HUES64 (cell line): ENCODE results near the gene PPIL4.

Source experiments
- H3K27ac ChIP-seq: 2 replicates; pipeline ENCODE4 v1.7.0; 2013; ENCODE audit warnings: low read depth, low read length, inconsistent platforms
- H3K27me3 ChIP-seq: 2 replicates; pipeline ENCODE4 v1.6.1; 2013; ENCODE audit warnings: mild to moderate bottlenecking, low read length; ENCODE audit not compliant: insufficient read depth
- H3K36me3 ChIP-seq: 2 replicates; pipeline ENCODE4 v1.6.1; 2013; ENCODE audit warnings: mild to moderate bottlenecking, low read length; ENCODE audit not compliant: insufficient read depth
- H3K4me1 ChIP-seq: 2 replicates; pipeline ENCODE4 v1.6.1; 2013; ENCODE audit warnings: mild to moderate bottlenecking, low read length, moderate library complexity; ENCODE audit not compliant: insufficient read depth
- H3K4me3 ChIP-seq: 2 replicates; pipeline ENCODE4 v1.5.1; 2013; ENCODE audit warnings: mild to moderate bottlenecking, low read length, moderate library complexity
- H3K9ac ChIP-seq: 2 replicates; pipeline ENCODE4 v1.6.1; 2013; ENCODE audit warnings: mild to moderate bottlenecking, low read depth, low read length
- H3K9me3 ChIP-seq: 2 replicates; pipeline ENCODE4 v1.6.1; 2013; ENCODE audit warnings: low read depth, low read length; ENCODE audit not compliant: insufficient read depth
- WGBS: fragments of 150-250, 120-280 bp; methylation state at CpG from one replicate; pipeline ENCODE4 v1.1.7; 2013; ENCODE audit warnings: missing lambda C conversion rate; 5-methylcytosine and 5-hydroxymethylcytosine counted together

Gene PPIL4

DNA sequence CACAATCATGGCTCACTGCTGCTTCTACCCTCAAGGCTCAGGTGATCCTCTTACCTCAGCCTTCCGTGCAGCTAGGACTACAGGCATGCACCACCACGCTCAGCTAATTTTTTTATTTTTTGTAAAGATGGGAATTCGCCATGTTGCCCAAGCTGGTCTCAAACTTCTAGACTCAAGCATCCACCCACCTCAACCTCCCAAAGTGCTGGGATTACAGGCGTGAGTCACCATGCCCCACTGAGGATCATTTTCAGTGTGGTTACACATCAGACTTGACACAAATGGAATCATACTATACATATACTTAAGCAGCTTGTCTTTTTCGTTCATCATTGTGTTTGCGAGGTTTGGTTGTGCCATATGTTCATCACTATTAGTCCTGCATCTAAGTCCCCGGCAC, 87.6 kb downstream of the PPIL4 start:
- 97% methylated on average over 7 of the region's 7 CpGs for WGBS
- peaks cover 8% of the 10 kb centered on the region for H3K27me3 ChIP-seq
- H3K4me3 ChIP-seq, result no peak overlapping the region
- H3K4me1 ChIP-seq, result no peaks in the 10 kb centered on the region
- no peak overlapping the region for H3K9ac ChIP-seq
- H3K9me3 ChIP-seq, result no peaks in the 10 kb centered on the region
- no peaks in the 10 kb centered on the region for H3K36me3 ChIP-seq
- H3K27ac ChIP-seq, result no peak overlapping the region

GRCh38 chr6:149457316-149457884, 88.4 kb downstream of the PPIL4 start:
- 91% methylated on average over 7 of the region's 7 CpGs for WGBS
- Histone ChIP-seq H3K4me1 (no peaks in the 10 kb centered on the region), H3K27ac (no peak overlapping the region), H3K9me3 (no peaks in the 10 kb centered on the region), H3K36me3 (no peaks in the 10 kb centered on the region), H3K9ac (no peak overlapping the region), H3K4me3 (no peak overlapping the region), H3K27me3 (peaks cover 16% of the 10 kb centered on the region)

DNA sequence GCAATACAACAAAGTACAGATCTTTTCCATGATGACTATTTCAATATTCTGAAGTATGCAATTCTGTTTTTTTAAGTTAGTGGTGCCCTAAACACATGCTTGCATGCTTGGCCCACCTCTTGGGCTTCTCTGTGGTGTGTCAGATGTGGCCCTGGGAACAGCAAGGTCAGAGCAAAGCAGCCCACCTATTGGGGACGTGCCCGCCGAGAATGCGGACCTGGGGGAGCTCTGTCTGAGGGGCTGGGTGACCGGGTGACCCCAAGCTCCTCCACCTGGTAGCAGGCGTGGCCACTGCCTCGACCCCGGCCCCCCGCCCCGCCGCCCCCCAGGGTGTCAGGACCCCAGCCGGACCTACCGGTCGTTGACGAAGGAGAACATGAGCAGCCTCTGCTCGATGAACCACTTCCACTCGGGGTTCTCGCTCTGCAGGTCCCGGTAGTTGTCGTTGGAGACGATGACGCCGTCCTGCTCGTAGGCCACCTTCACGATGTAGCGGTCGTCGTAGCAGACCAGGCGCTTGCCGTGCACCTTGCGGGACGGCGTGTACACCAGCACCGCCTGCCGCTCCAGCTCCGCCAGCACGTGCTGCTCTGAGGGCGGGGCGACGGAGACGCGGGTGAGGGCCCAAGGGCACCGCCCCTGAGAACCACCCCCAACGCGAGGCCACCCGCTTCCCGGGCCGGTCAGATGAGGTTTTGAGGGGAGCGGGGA, 89.4 kb downstream of the PPIL4 start:
- 95% methylated on average over 49 of the region's 49 CpGs for WGBS
- H3K4me3 ChIP-seq, result no peak overlapping the region
- no peak overlapping the region for H3K27ac ChIP-seq
- no peaks in the 10 kb centered on the region for H3K36me3 ChIP-seq
- H3K9me3 ChIP-seq, result no peaks in the 10 kb centered on the region
- no peaks in the 10 kb centered on the region for H3K4me1 ChIP-seq
- H3K9ac ChIP-seq, result no peak overlapping the region
- peaks cover 26% of the 10 kb centered on the region for H3K27me3 ChIP-seq

DNA sequence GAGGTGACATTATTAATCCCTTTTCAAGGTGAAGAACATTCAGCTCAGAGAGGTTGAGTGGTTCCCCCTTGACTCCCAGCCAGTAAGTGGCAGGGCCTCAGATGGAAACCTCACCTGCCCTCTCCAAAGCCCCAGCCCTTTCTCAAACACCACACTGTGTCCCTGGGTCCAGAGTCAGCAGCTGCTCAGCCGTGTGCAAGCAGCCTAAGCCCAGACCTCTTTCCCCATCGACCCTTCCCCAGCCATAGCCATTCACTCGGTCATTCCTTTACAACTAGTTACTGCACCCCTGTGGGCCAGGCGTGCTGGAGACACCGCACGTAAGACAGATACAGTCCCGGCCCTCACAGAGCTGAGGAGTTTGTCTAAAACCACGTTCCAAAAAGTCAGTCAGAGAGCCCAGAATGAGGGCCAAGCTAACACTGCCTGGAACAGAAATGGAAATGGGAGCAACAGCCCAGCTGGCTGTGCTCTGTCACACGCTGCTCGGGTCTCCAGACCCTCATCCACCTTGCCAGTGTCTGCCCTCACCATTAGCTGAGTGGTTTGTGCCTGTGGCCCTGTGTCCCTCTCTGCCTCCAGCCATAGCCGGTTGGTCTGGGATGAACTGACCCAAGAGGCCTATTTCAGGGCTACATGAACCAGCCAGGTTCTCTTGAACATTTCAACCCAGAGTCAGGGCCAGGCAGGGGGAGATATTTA, 90.7 kb downstream of the PPIL4 start:
- H3K36me3 ChIP-seq, result no peaks in the 10 kb centered on the region
- no peaks in the 10 kb centered on the region for H3K9me3 ChIP-seq
- H3K4me1 ChIP-seq, result no peaks in the 10 kb centered on the region
- peaks cover 38% of the 10 kb centered on the region for H3K27me3 ChIP-seq
- H3K4me3 ChIP-seq, result no peak overlapping the region
- H3K27ac ChIP-seq, result no peak overlapping the region
- WGBS, result 91% methylated on average over 11 of the region's 11 CpGs
- no peak overlapping the region for H3K9ac ChIP-seq
